ENCODE measurements around the gene RHAG.
"Not testable (repeated sequence)": the region's sequence is repeated elsewhere in the genome, so short reads cannot be mapped to it uniquely, and the experiment has no call there.

The RHAG gene

GRCh38 chr6:49636713-49637349 is at the start of gene RHAG:
Gene RHAG, minus strand, starts transcription at chr6:49636839. Its CDS starts 27 bp downstream, at chr6:49636812.
- DNase-seq (ENCODE audit: low read depth in 2 of 2): no peak

GRCh38 chr6:49676671-49677281 is 40.1 kb upstream of the RHAG start:
- no peak for DNase-seq (ENCODE audit: low read depth in 2 of 2)

GRCh38 chr6:49675816-49676215 is 39.2 kb upstream of the RHAG start:
- no peak for DNase-seq (ENCODE audit: low read depth in 2 of 2)

DNA sequence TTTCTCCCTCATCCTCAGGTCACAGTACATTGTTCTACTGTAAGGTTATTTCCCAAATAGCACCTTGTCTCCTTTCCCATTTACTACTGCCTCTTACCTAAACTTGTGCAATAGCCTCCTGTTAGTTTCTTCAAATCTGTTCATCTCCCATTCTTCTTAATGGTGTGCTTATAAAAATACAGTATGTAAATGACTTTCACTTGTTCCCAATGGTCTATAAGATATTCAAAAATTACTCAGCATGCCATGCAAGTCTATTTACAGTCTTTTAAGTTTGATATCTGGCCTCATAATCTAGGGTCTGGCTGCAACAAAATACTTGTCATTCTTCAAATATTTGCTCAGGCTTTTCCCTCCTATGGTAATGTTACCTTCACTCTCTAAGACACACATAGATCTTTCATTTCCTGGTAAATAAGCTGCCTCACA is 31.5 kb upstream of the RHAG start:
- DNase-seq (ENCODE audit: low read depth in 2 of 2): no peak

DNA sequence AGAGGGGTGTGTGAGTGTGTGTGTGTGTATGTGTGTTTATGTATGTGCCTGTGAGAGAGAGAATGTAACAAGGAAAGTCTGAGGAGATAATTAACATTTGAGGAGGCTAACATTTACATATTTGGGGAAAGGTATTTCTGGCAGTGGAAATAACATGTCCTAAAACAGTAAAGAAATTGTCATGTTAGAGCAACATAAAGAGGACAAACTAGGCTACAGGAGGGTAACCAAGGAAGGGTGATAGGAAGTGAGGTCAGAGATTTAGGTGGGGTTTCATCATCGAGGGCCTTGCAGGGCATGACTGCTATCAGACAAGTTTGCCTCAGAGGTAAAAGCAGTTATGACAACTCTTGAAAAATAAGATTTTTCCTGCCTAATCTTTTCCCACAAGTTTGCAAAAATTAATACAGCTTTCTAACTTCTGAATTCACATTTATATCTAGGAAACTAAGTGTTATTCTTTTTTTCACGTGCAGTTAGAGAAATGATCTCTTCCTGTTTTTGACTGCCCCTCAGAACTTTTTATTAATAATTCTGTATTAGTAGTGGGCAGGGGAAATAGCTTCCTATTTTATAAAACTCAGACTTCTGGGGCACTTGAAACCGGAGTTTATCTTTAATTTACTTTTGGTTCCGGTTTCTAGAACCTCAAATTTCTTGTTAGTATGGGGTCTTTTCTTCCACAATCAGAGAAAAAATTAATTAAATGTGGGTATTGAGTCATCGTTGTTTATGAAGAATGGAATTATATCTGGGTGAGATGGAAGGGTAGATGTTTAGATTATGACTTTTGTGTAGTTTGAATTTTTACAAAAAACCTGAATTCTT is 30.5 kb upstream of the RHAG start:
- DNase-seq (ENCODE audit: low read depth in 2 of 2): no peak

DNA sequence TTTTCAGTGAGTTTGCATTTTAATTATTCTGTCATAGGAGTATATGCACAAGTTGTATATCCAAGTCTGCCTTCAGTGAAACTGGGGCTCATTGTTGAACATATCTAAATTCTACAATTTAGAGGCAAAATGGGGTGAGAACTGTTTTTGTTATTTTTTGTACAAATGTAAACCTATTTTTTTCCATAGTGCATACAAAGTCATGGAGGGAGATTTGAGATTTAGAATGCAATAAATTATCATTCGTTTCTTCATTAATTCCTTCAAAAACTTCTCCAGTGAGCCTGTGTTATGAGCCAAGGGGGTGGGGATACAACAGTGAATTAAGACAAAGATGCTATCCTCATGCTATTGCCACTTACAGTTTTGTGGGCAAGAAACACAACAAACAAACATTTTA is 29.8 kb upstream of the RHAG start:
- DNase-seq (ENCODE audit: low read depth in 2 of 2): no peak

- DNase-seq (ENCODE audit: low read depth in 2 of 2): no peak
Observed at GRCh38 chr6:49664817-49665216, 28.2 kb upstream of the RHAG start.

GRCh38 chr6:49664054-49664453 is 27.4 kb upstream of the RHAG start:
- not testable (repeated sequence) for DNase-seq (ENCODE audit: low read depth in 2 of 2)

DNA sequence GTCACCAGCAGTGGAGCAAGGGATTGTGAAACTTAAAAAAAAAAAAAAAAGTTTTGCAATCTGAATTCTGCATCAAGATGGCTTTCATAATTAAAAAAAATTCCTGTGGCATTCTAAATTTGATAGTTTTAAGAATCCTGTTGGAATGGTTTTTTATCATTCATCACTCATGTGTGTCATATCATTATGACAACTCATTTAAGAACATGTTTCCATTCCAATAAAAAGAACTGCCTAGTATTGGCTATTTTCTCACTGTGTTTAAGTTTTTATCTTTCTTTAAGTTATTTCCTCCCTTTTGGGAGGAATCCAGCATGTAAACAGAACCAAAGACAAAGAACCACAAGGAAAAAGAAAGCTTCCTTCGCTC is 26.2 kb upstream of the RHAG start:
- no peak for DNase-seq (ENCODE audit: low read depth in 2 of 2)

- DNase-seq (ENCODE audit: low read depth in 2 of 2): no peak
Observed at GRCh38 chr6:49662231-49662891, 25.7 kb upstream of the RHAG start.

DNA sequence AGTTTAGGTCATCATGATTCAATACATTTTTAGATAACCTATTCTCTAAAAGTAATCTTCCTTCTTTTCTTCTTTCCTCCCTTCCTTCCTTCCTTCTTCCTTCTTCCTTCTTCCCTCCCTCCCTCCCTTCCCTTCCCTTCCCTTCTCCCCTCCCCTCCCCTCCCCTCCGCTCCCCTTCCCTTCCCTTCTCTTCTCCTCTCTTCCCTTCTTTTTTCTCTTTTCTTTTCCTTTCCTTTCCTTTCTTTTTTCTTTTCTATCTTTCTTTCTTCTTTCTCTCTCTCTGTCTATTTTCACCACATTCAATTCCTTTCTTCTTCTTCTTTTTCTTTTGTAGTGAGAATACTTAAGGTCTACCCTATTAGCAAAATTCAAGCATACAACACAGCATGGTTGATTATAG is 17.3 kb upstream of the RHAG start:
- no peak for DNase-seq (ENCODE audit: low read depth in 2 of 2)

GRCh38 chr6:49653438-49653837 is 16.8 kb upstream of the RHAG start:
- no peak for DNase-seq (ENCODE audit: low read depth in 2 of 2)

GRCh38 chr6:49651239-49651638 is 14.6 kb upstream of the RHAG start:
- DNase-seq (ENCODE audit: low read depth in 2 of 2): no peak

DNA sequence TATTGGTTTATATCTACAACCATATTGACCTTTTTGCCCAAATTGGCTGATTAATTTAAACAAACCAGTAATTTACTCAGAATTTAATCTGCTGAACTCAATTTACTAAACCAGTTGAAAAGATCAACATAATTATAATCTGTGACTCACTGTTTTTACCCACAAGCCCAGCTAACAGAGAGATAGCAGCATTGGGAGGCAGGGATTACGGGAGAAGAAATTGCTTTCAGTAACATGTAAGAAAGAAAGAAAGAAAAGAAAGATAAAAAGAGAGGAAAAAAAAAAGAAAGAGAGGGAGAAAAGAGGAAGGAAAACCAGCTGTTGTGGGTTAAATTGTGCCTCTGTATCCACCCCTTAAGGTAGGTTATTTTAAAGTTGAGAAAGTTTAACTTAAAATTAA is 13.3 kb upstream of the RHAG start:
- no peak for DNase-seq (ENCODE audit: low read depth in 2 of 2)

- DNase-seq (ENCODE audit: low read depth in 2 of 2): no peak
Observed at GRCh38 chr6:49648036-49648435, 11.4 kb upstream of the RHAG start.

- no peak for DNase-seq (ENCODE audit: low read depth in 2 of 2)
Observed at GRCh38 chr6:49647476-49647875, 10.8 kb upstream of the RHAG start.

DNA sequence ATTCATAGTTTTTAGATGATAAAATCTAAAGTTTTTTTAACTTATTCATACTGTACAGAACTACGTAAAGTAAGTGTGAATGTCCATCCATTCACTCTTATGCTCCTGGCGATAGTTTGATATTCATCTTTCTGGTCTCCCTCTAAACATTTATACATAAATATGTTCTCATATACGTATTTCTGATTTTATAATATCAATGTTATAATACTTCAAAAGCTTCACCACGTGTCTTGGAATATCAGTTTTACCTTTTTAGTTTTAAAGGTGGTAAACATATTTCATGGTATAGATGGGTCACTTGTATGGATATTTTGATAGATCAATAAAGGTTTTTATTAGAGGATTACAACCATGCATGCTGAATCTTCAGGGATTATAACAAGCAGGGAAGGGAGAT is 10.3 kb upstream of the RHAG start:
- no peak for DNase-seq (ENCODE audit: low read depth in 2 of 2)

DNA sequence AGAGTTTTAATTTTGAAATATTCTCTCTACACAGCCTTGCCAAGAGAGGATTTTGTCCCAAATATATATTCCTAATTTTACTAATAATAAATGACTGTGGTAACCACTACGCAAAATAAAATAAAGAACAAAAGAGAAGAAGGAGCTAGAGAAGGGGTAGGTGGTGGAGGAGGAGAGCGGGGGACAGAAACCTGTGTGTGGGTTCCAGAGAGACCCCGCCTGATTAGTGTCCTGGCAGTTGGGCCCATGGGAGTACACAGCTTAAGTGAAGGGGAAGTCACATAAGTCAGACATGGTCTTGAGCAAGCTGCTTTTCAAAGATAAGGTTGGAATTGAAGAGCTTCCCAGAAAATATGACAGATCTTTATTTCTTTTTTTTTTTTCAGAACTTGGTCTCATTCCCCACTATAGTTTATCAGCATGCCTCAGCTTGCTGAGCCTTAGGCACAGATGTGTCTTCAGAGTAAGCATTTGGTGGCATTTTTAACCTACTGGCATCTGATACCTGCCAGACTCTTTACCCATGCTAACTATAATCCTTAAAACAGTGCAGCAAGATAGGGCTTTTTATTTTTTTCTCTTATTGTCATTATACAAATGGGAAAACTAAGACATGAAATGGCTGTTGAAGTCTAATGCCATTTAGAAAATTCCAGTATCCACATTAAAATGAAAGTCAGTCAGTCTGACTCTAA is 9.6 kb upstream of the RHAG start:
- DNase-seq (ENCODE audit: low read depth in 2 of 2): no peak

GRCh38 chr6:49645139-49645538 is 8.5 kb upstream of the RHAG start:
- DNase-seq (ENCODE audit: low read depth in 2 of 2): no peak

GRCh38 chr6:49639177-49639817 is 2.7 kb upstream of the RHAG start:
- DNase-seq (ENCODE audit: low read depth in 2 of 2): no peak

- no peak for DNase-seq (ENCODE audit: low read depth in 2 of 2)
Observed at GRCh38 chr6:49637350-49637731, 702 bp upstream of the RHAG start.

All from stimulated activated CD8-positive, alpha-beta memory T cell treated with anti-CD3 and anti-CD28 coated beads, Interleukin-15, amount 100 ng/mL, for 4 hours (primary cell).